H9 (cell line): ENCODE results near the gene AK4. TPM values are rescaled to one million over a fixed set of nuclear protein-coding genes. Genes with fewer than 3 reads are reported as not detected.

Experiments used
- DNase-seq: peaks from one replicate; pipeline ENCODE4 v3.0.0-alpha.2; 2017
- H2AFZ ChIP-seq: one replicate; pipeline ENCODE4 v1.6.1; 2013; ENCODE audit warnings: mild to moderate bottlenecking, low read length, control low read depth, moderate library complexity
- H2AK5ac ChIP-seq: 2 replicates; pipeline ENCODE4 v1.6.1; 2013; ENCODE audit warnings: low read length, control low read depth, mixed read lengths; ENCODE audit not compliant: insufficient read length
- H2BK120ac ChIP-seq: one replicate; pipeline ENCODE4 v1.6.1; 2013; ENCODE audit warnings: low read depth, mild to moderate bottlenecking, low read length, control low read depth, inconsistent platforms; ENCODE audit not compliant: poor library complexity, severe bottlenecking
- H2BK12ac ChIP-seq: 2 replicates; pipeline ENCODE4 v1.6.1; 2013; ENCODE audit warnings: low read length, control low read depth, mixed read lengths, low read depth; ENCODE audit not compliant: insufficient read length
- H2BK15ac ChIP-seq: 2 replicates; pipeline ENCODE4 v1.6.1; 2013; ENCODE audit warnings: low read depth, low read length, control low read depth
- H2BK20ac ChIP-seq: one replicate; pipeline ENCODE4 v1.6.1; 2013; ENCODE audit warnings: low read depth, mild to moderate bottlenecking, low read length, control low read depth, inconsistent platforms; ENCODE audit not compliant: poor library complexity, severe bottlenecking
- H2BK5ac ChIP-seq: 2 replicates; pipeline ENCODE4 v1.6.1; 2013; ENCODE audit warnings: low read length, control low read depth, mixed read lengths; ENCODE audit not compliant: insufficient read length
- H3K14ac ChIP-seq: 2 replicates; pipeline ENCODE4 v1.6.1; 2013; ENCODE audit warnings: low read length, control low read depth; ENCODE audit not compliant: insufficient read depth
- H3K18ac ChIP-seq: 2 replicates; pipeline ENCODE4 v1.6.1; 2013; ENCODE audit warnings: low read depth, mild to moderate bottlenecking, mixed read lengths, low read length, control low read depth; ENCODE audit not compliant: insufficient read length
- H3K23ac ChIP-seq: 2 replicates; pipeline ENCODE4 v1.6.1; 2013; ENCODE audit warnings: low read length, control low read depth, mixed read lengths, low read depth; ENCODE audit not compliant: insufficient read length
- H3K23me2 ChIP-seq: 2 replicates; pipeline ENCODE4 v1.6.1; 2013; ENCODE audit warnings: low read depth, mild to moderate bottlenecking, mixed read lengths, low read length, control low read depth; ENCODE audit not compliant: insufficient read length, poor library complexity, severe bottlenecking
- H3K27ac ChIP-seq: 2 replicates; pipeline ENCODE4 v1.5.1; 2013; ENCODE audit warnings: low read length, control low read depth, mixed read lengths, low read depth; ENCODE audit not compliant: insufficient read length
- H3K27me3 ChIP-seq: 2 replicates; pipeline ENCODE4 v1.6.1; 2013; ENCODE audit warnings: low read length, control low read depth, inconsistent platforms; ENCODE audit not compliant: insufficient read depth
- H3K4ac ChIP-seq: 2 replicates; pipeline ENCODE4 v1.6.1; 2013; ENCODE audit warnings: low read depth, mild to moderate bottlenecking, control low read depth, inconsistent platforms, low read length, moderate library complexity
- H3K4me1 ChIP-seq: 2 replicates; pipeline ENCODE4 v1.6.1; 2013; ENCODE audit warnings: low read length, control low read depth, inconsistent platforms; ENCODE audit not compliant: insufficient read depth
- H3K4me2 ChIP-seq: 2 replicates; pipeline ENCODE4 v1.6.1; 2013; ENCODE audit warnings: low read length, control low read depth, mixed read lengths; ENCODE audit not compliant: insufficient read length, insufficient read depth
- H3K56ac ChIP-seq: 2 replicates; pipeline ENCODE4 v1.6.1; 2013; ENCODE audit warnings: low read depth, mild to moderate bottlenecking, mixed read lengths, low read length, control low read depth; ENCODE audit not compliant: insufficient read length
- H3K79me1 ChIP-seq: 2 replicates; pipeline ENCODE4 v1.6.1; 2013; ENCODE audit warnings: low read depth, mild to moderate bottlenecking, moderate library complexity, low read length, control low read depth, inconsistent platforms; ENCODE audit not compliant: insufficient read depth, poor library complexity, severe bottlenecking
- H3K79me2 ChIP-seq: 2 replicates; pipeline ENCODE4 v1.6.1; 2013; ENCODE audit warnings: low read length, control low read depth, inconsistent platforms; ENCODE audit not compliant: insufficient read depth
- H3K9ac ChIP-seq: 2 replicates; pipeline ENCODE4 v1.6.1; 2013; ENCODE audit warnings: low read length, control low read depth, mixed read lengths; ENCODE audit not compliant: insufficient read length; ENCODE audit errors: extremely low read depth
- H3K9me3 ChIP-seq: one replicate; pipeline ENCODE4 v1.6.1; 2013; ENCODE audit warnings: low read depth, low read length, inconsistent platforms; ENCODE audit not compliant: control insufficient read depth
- H3T11ph ChIP-seq: one replicate; pipeline ENCODE4 v1.6.1; 2013; ENCODE audit warnings: mild to moderate bottlenecking, low read length, control low read depth, inconsistent platforms
- H4K20me1 ChIP-seq: one replicate; pipeline ENCODE4 v1.6.1; 2013; ENCODE audit not compliant: control insufficient read depth, insufficient read length, insufficient read depth
- H4K5ac ChIP-seq: 2 replicates; pipeline ENCODE4 v1.6.1; 2013; ENCODE audit warnings: low read depth, mild to moderate bottlenecking, mixed read lengths, low read length, control low read depth; ENCODE audit not compliant: insufficient read length
- H4K8ac ChIP-seq: replicated peaks from 2 replicates; pipeline ENCODE4 v1.6.1; 2013; ENCODE audit warnings: low read length, control low read depth, mixed read lengths, low read depth; ENCODE audit not compliant: insufficient read length
- H4K91ac ChIP-seq: 2 replicates; pipeline ENCODE4 v1.6.1; 2013; ENCODE audit warnings: low read depth, mild to moderate bottlenecking, moderate library complexity, mixed read lengths, low read length, control low read depth; ENCODE audit not compliant: insufficient read length
- H3K27ac Mint-ChIP-seq, 3 experiments: 2 replicates in 2 of 3; 3 replicates in 1 of 3; pipeline ENCODE4 v1.8.0; 2020 to 2021; ENCODE audit warnings: mixed read lengths in 3 of 3, mild to moderate bottlenecking in 1 of 3, moderate library complexity in 1 of 3
- H3K27me3 Mint-ChIP-seq: 2 replicates; pipeline ENCODE4 v1.8.0; 2021; ENCODE audit warnings: low read depth, mild to moderate bottlenecking, moderate library complexity, mixed read lengths
- H3K36me3 Mint-ChIP-seq, 3 experiments: 2 replicates in 2 of 3; 3 replicates in 1 of 3; pipeline ENCODE4 v1.8.0; 2020 to 2021; ENCODE audit warnings: low read depth in 3 of 3, mixed read lengths in 3 of 3; ENCODE audit not compliant: insufficient read depth in 1 of 3
- H3K4me1 Mint-ChIP-seq, 2 experiments: 2 replicates each; pipeline ENCODE4 v1.8.0; 2020; ENCODE audit warnings: mixed read lengths in 2 of 2
- H3K4me3 Mint-ChIP-seq, 2 experiments: 2 replicates in 1 of 2; 3 replicates in 1 of 2; pipeline ENCODE4 v1.8.0; 2020 to 2021; ENCODE audit warnings: mild to moderate bottlenecking in 2 of 2, mixed read lengths in 2 of 2, moderate library complexity in 1 of 2
- H3K9me3 Mint-ChIP-seq, 2 experiments: 2 replicates in 1 of 2; 3 replicates in 1 of 2; pipeline ENCODE4 v1.8.0; 2020; ENCODE audit warnings: mild to moderate bottlenecking in 2 of 2, mixed read lengths in 2 of 2, moderate library complexity in 1 of 2
- CTCF ChIP-seq: fragments of 200-600 bp; sonication (generic); conservative IDR thresholded peaks from 3 replicates; pipeline ENCODE4 v1.8.0; 2021; ENCODE audit warnings: antibody characterized with exemption, mild to moderate bottlenecking
- WGBS: extraction: QIAGEN DNeasy Blood & Tissue Kit; methylation state at CpG from one replicate; pipeline ENCODE4 v1.1.7; 2013; ENCODE audit warnings: missing lambda C conversion rate, low lambda C conversion rate, mixed read lengths; ENCODE audit not compliant: insufficient read length; ENCODE audit errors: extremely low coverage; 5-methylcytosine and 5-hydroxymethylcytosine counted together
- total RNA-seq: library from RNA; stranded (reverse); gene quantifications from 2 replicates; pipeline ENCODE4 v1.2.1, GENCODE V29; 2021

Gene AK4
- total RNA-seq, 1 experiment from 2014 or later, result 45.6 TPM

GRCh38 chr1:65198096-65198495 is 50.1 kb downstream of the AK4 start:
- Mint-ChIP-seq H3K27me3 (no peaks in the 10 kb centered on the region), H3K4me3 (no peak overlapping the region), H3K36me3 (peaks cover 0 to 26% (median 6%) of the 10 kb centered on the region in 3 experiments; a peak in 5 of 7 replicates), H3K9me3 (no peaks in the 10 kb centered on the region), H3K27ac (no peak overlapping the region), H3K4me1 (peaks cover 0 to 2% of the 10 kb centered on the region in 2 experiments; a peak in 1 of 4 replicates)
- Histone ChIP-seq H3K23ac (no peak overlapping the region), H2AK5ac (no peak overlapping the region), H3K23me2 (no peaks in the 10 kb centered on the region), H3K27ac (no peak overlapping the region), H4K8ac (no peak overlapping the region), H2BK12ac (no peak overlapping the region), H3K79me2 (peaks cover 7% of the 10 kb centered on the region; the same call in 1 of the 2 replicates), H3K9ac (no peak overlapping the region), H3K9me3 (no peaks in the 10 kb centered on the region), H4K5ac (no peak overlapping the region), H2AFZ (no peak overlapping the region), H3K4me2 (no peak overlapping the region), H3K79me1 (peaks cover 8% of the 10 kb centered on the region), H4K91ac (no peak overlapping the region), H3K4ac (no peak overlapping the region), H3K27me3 (no peaks in the 10 kb centered on the region), H3K18ac (no peak overlapping the region), H2BK120ac (no peak overlapping the region), H2BK20ac (no peak overlapping the region), H4K20me1 (no peaks in the 10 kb centered on the region), H2BK15ac (no peak overlapping the region), H3K56ac (no peak overlapping the region), H3T11ph (no peak overlapping the region), H3K4me1 (peaks cover 1% of the 10 kb centered on the region; the same call in 1 of the 2 replicates), H2BK5ac (no peak overlapping the region), H3K14ac (no peak overlapping the region)
- DNase-seq, result no peak
- WGBS, result no CpG with 5 or more reads among the region's 1 CpG
- TF ChIP-seq CTCF, result no peak
